OCI-LY1 (cell line): ENCODE results near the gene CCDC12.

Experiments
- H2AFZ ChIP-seq: fragments of 200-600 bp; sonication (generic), shearing (Covaris generic); 2 replicates; pipeline ENCODE4 v1.6.0; 2014; ENCODE audit warnings: antibody characterized with exemption, mild to moderate bottlenecking, low read length
- H3F3A ChIP-seq: fragments of 200-600 bp; sonication (generic), shearing (Covaris generic); 2 replicates; pipeline ENCODE4 v1.6.0; 2014; ENCODE audit warnings: mild to moderate bottlenecking, antibody characterized with exemption, low read length, moderate library complexity; ENCODE audit not compliant: insufficient read depth
- H3K27ac ChIP-seq: fragments of 200-600 bp; sonication (generic); 2 replicates; pipeline ENCODE4 v1.5.1; 2014; ENCODE audit warnings: low read length, mixed run types, mild to moderate bottlenecking, low read depth; ENCODE audit not compliant: poor library complexity, severe bottlenecking
- H3K27me3 ChIP-seq: fragments of 200-600 bp; sonication (generic); 2 replicates; pipeline ENCODE4 v1.6.0; 2014; ENCODE audit warnings: antibody characterized with exemption, mild to moderate bottlenecking, low read length, moderate library complexity; ENCODE audit not compliant: insufficient read depth
- H3K36me3 ChIP-seq: fragments of 200-600 bp; sonication (generic); 2 replicates; pipeline ENCODE4 v1.6.1; 2014; ENCODE audit warnings: mild to moderate bottlenecking, antibody characterized with exemption, low read length, moderate library complexity, mixed read lengths; ENCODE audit not compliant: insufficient read depth
- H3K4me1 ChIP-seq: fragments of 200-600 bp; sonication (generic); 2 replicates; pipeline ENCODE4 v1.5.1; 2014; ENCODE audit warnings: mild to moderate bottlenecking, low read length, moderate library complexity; ENCODE audit not compliant: insufficient read depth, severe bottlenecking
- H3K4me2 ChIP-seq: fragments of 200-600 bp; sonication (generic), shearing (Covaris generic); 2 replicates; pipeline ENCODE4 v1.6.1; 2014; ENCODE audit warnings: low read length
- H3K4me3 ChIP-seq: fragments of 200-600 bp; sonication (generic); 2 replicates; pipeline ENCODE4 v1.5.1; 2014; ENCODE audit warnings: low read length, low read depth, mild to moderate bottlenecking, mixed read lengths; ENCODE audit not compliant: poor library complexity, severe bottlenecking
- H3K79me2 ChIP-seq: fragments of 200-600 bp; shearing (Covaris generic); 2 replicates; pipeline ENCODE4 v1.6.1; 2016; ENCODE audit warnings: mixed run types, low read length, mixed read lengths; ENCODE audit not compliant: insufficient read depth
- H3K9ac ChIP-seq: fragments of 200-600 bp; sonication (generic), shearing (Covaris generic); 2 replicates; pipeline ENCODE4 v1.6.1; 2014; ENCODE audit warnings: mild to moderate bottlenecking, low read length, mixed read lengths
- H3K9me2 ChIP-seq: fragments of 200-600 bp; sonication (generic), shearing (Covaris generic); 2 replicates; pipeline ENCODE4 v1.6.1; 2014; ENCODE audit warnings: low read depth, mild to moderate bottlenecking, low read length, mixed read lengths
- H3K9me3 ChIP-seq: fragments of 200-600 bp; shearing (Covaris generic); 2 replicates; pipeline ENCODE4 v1.6.1; 2014; ENCODE audit warnings: low read length, mixed read lengths
- H4K20me1 ChIP-seq: fragments of 200-600 bp; sonication (generic), shearing (Covaris generic); 2 replicates; pipeline ENCODE4 v1.6.0; 2016; ENCODE audit warnings: mild to moderate bottlenecking, low read length; ENCODE audit not compliant: insufficient read depth
- CTCF ChIP-seq: fragments of 200-600 bp; sonication (generic), shearing (Covaris generic); IDR thresholded peaks from 2 replicates; pipeline ENCODE4 v1.5.1; 2017; ENCODE audit warnings: mild to moderate bottlenecking, antibody characterized with exemption, low read length, moderate library complexity, mixed read lengths
- EZH2 ChIP-seq: fragments of 200-600 bp; sonication (generic), shearing (Covaris generic); IDR thresholded peaks from 2 replicates; pipeline ENCODE4 v1.8.0; 2017; ENCODE audit warnings: borderline replicate concordance, mixed run types, mild to moderate bottlenecking, antibody characterized with exemption, low read length, moderate library complexity, mixed read lengths

Gene CCDC12

GRCh38 chr3:47017504-47018268 lies 41.1 kb upstream of the CCDC12 start:
- no peak overlapping the region; the same call in 1 of the 2 replicates for H3K4me2 ChIP-seq
- H3K27ac ChIP-seq: peak overlapping the region; percentile 60
- H3K9me2 ChIP-seq: no peaks in the 10 kb centered on the region
- no peaks in the 10 kb centered on the region for H3F3A ChIP-seq
- TF ChIP-seq CTCF: no peak
- no peak for TF ChIP-seq EZH2
- H3K9ac ChIP-seq: no peak overlapping the region
- H3K27me3 ChIP-seq: no peaks in the 10 kb centered on the region
- H3K4me3 ChIP-seq: no peak overlapping the region
- no peak overlapping the region for H2AFZ ChIP-seq
- H3K4me1 ChIP-seq: peaks cover 25% of the 10 kb centered on the region
- H3K36me3 ChIP-seq: peaks cover 74% of the 10 kb centered on the region; the same call in 1 of the 2 replicates
- no peaks in the 10 kb centered on the region for H4K20me1 ChIP-seq
- no peaks in the 10 kb centered on the region for H3K79me2 ChIP-seq
- H3K9me3 ChIP-seq: no peaks in the 10 kb centered on the region

GRCh38 chr3:47016934-47017435 lies 40.4 kb upstream of the CCDC12 start:
- H4K20me1 ChIP-seq: no peaks in the 10 kb centered on the region
- H3K36me3 ChIP-seq: peaks cover 69% of the 10 kb centered on the region; the same call in 1 of the 2 replicates
- no peaks in the 10 kb centered on the region for H3F3A ChIP-seq

More at GRCh38 chr3:47016934-47017435, 40.4 kb upstream of the CCDC12 start:
- no peak overlapping the region for H3K4me3 ChIP-seq
- H3K79me2 ChIP-seq: no peaks in the 10 kb centered on the region
- no peak overlapping the region for H3K9ac ChIP-seq
- peak overlapping the region; percentile 60 for H3K27ac ChIP-seq
- no peaks in the 10 kb centered on the region for H3K9me2 ChIP-seq
- TF ChIP-seq CTCF: no peak
- TF ChIP-seq EZH2: no peak
- H3K9me3 ChIP-seq: no peaks in the 10 kb centered on the region
- H2AFZ ChIP-seq: no peak overlapping the region
- H3K4me1 ChIP-seq: peaks cover 25% of the 10 kb centered on the region
- H3K4me2 ChIP-seq: no peak overlapping the region
- no peaks in the 10 kb centered on the region for H3K27me3 ChIP-seq
